MCF 10A (cell line): Measurements from ENCODE around the gene PXDC1. TPM values are rescaled to one million over a fixed set of nuclear protein-coding genes. Genes with fewer than 3 reads are reported as not detected.
A peak's percentile ranks its signal among the peaks of the same experiment; 100 is the strongest.
"Not testable (repeated sequence)": the region's sequence is repeated elsewhere in the genome, so short reads cannot be mapped to it uniquely, and the experiment has no call there.

Experiments
- BruUV-seq: library from RNA; stranded (reverse); fragments of 400-500 nt; replicated peaks from 2 replicates; lab custom pipeline; 2021; lab: Mats Ljungman, UMichigan
- CTCF ChIA-PET: fragments of 300-600 bp; sonication (Branson Sonifier 250); formaldehyde crosslinking; extraction: SDS; loops from one replicate; lab custom pipeline; 2021; ENCODE audit warnings: antibody characterized with exemption, inconsistent platforms; lab: Yijun Ruan, JAX
- POLR2A ChIA-PET: fragments of 300-600, 350-650 bp; sonication (Branson Sonifier 250); formaldehyde crosslinking; extraction: SDS; loops from one replicate; lab custom pipeline; 2020; ENCODE audit warnings: antibody characterized with exemption, inconsistent platforms; lab: Yijun Ruan, JAX
- DNase-seq: peaks from one replicate; pipeline ENCODE4 v3.0.0-alpha.2; 2018; ENCODE audit not compliant: unreplicated experiment
- H3K27ac Mint-ChIP-seq: one replicate; pipeline ENCODE4 v1.8.0; 2022; ENCODE audit warnings: mild to moderate bottlenecking, low read depth, mixed read lengths; ENCODE audit not compliant: unreplicated experiment
- H3K27me3 Mint-ChIP-seq: one replicate; pipeline ENCODE4 v1.8.0; 2022; ENCODE audit warnings: mixed read lengths; ENCODE audit not compliant: insufficient read depth, unreplicated experiment
- H3K36me3 Mint-ChIP-seq: one replicate; pipeline ENCODE4 v1.8.0; 2022; ENCODE audit warnings: mild to moderate bottlenecking, moderate library complexity, mixed read lengths; ENCODE audit not compliant: insufficient read depth, unreplicated experiment
- H3K4me1 Mint-ChIP-seq: one replicate; pipeline ENCODE4 v1.8.0; 2022; ENCODE audit warnings: mixed read lengths; ENCODE audit not compliant: insufficient read depth, unreplicated experiment
- H3K4me3 Mint-ChIP-seq: one replicate; pipeline ENCODE4 v1.8.0; 2022; ENCODE audit warnings: mild to moderate bottlenecking, moderate library complexity, mixed read lengths; ENCODE audit not compliant: unreplicated experiment
- H3K9me3 Mint-ChIP-seq: one replicate; pipeline ENCODE4 v1.8.0; 2022; ENCODE audit warnings: mixed read lengths; ENCODE audit not compliant: unreplicated experiment
- CTCF ChIP-seq: fragments of 200-600 bp; IDR thresholded peaks from one replicate; pipeline ENCODE4 v1.8.0; 2022; ENCODE audit warnings: antibody characterized with exemption, mild to moderate bottlenecking; ENCODE audit not compliant: unreplicated experiment
- intact Hi-C: fragments of 100-400 bp; cut with micrococcal nuclease; formaldehyde crosslinking; loops from 2 replicates; pipeline ENCODE4 v1.14.1; 2022
- total RNA-seq: library from RNA; stranded (reverse); gene quantifications from 2 replicates; pipeline ENCODE4 v1.2.3, GENCODE V29; 2022

The PXDC1 gene
- total RNA-seq, 1 experiment from 2014 or later, result 48.1 TPM

- no TSS peak for BruUV-seq
- ChIA-PET CTCF (interaction anchor here (0.9 kb wide), 1 partner anchor 161 kb away, joined by 3 read pairs; no protein-coding TSS in a partner anchor), POLR2A (interaction anchor here (1.5 kb wide), 2 partner anchors 15 to 22 kb away, joined by 5 to 7 read pairs; no protein-coding TSS in a partner anchor)
- H3K36me3 Mint-ChIP-seq, result no peaks in the 10 kb centered on the region
- no peak overlapping the region for H3K27ac Mint-ChIP-seq
- no peaks in the 10 kb centered on the region for H3K9me3 Mint-ChIP-seq
- H3K27me3 Mint-ChIP-seq, result no peaks in the 10 kb centered on the region
- intact Hi-C loops, result no loop called here
- no peak overlapping the region for H3K4me3 Mint-ChIP-seq
- no peak for DNase-seq
- peaks cover 22% of the 10 kb centered on the region for H3K4me1 Mint-ChIP-seq
- TF ChIP-seq CTCF, result no peak
Observed at GRCh38 chr6:3771407-3772011, 20.0 kb upstream of the PXDC1 start.

- POLR2A ChIA-PET, result interaction anchor here (0.7 to 1.9 kb wide), 4 partner anchors 16 to 508 kb away, joined by 3 to 6 read pairs (median 4); no protein-coding TSS in a partner anchor
- no peak for DNase-seq
- no peaks in the 10 kb centered on the region for H3K36me3 Mint-ChIP-seq
- TF ChIP-seq CTCF, result no peak
- peaks cover 34% of the 10 kb centered on the region for H3K4me1 Mint-ChIP-seq
- CTCF ChIA-PET, result no interaction called here
- H3K4me3 Mint-ChIP-seq, result no peak overlapping the region
- H3K27me3 Mint-ChIP-seq, result no peaks in the 10 kb centered on the region
- no peaks in the 10 kb centered on the region for H3K9me3 Mint-ChIP-seq
- BruUV-seq, result no TSS peak
- no peak overlapping the region for H3K27ac Mint-ChIP-seq
- intact Hi-C loops, result no loop called here
Observed at GRCh38 chr6:3770023-3770720, 18.7 kb upstream of the PXDC1 start.

GRCh38 chr6:3769610-3770009 lies 18.1 kb upstream of the PXDC1 start:
- ChIA-PET CTCF (no interaction called here), POLR2A (interaction anchor here (0.9 to 1.9 kb wide), 3 partner anchors 13 to 39 kb away, joined by 3 to 6 read pairs (median 3); no protein-coding TSS in a partner anchor)
- no TSS peak for BruUV-seq
- Mint-ChIP-seq H3K9me3 (no peaks in the 10 kb centered on the region), H3K27me3 (no peaks in the 10 kb centered on the region), H3K36me3 (no peaks in the 10 kb centered on the region), H3K4me3 (no peak overlapping the region), H3K27ac (no peak overlapping the region), H3K4me1 (peaks cover 34% of the 10 kb centered on the region)
- DNase-seq, result peak; percentile 76
- intact Hi-C loops, result loop anchor here (5.0 kb wide), 1 partner anchor 33 kb away; no protein-coding TSS in a partner anchor
- no peak for TF ChIP-seq CTCF

- Mint-ChIP-seq H3K4me3 (no peak overlapping the region), H3K4me1 (peaks cover 31% of the 10 kb centered on the region), H3K27ac (no peak overlapping the region), H3K36me3 (no peaks in the 10 kb centered on the region), H3K27me3 (no peaks in the 10 kb centered on the region), H3K9me3 (no peaks in the 10 kb centered on the region)
- no peak for TF ChIP-seq CTCF
- CTCF ChIA-PET, result no interaction called here
- POLR2A ChIA-PET, result interaction anchor here (1.7 kb wide), 1 partner anchor 13 kb away, joined by 6 read pairs; no protein-coding TSS in a partner anchor
- intact Hi-C loops, result loop anchor here (5.0 kb wide), 1 partner anchor 34 kb away; no protein-coding TSS in a partner anchor
- DNase-seq, result no peak
- BruUV-seq, result no TSS peak
Observed at GRCh38 chr6:3768502-3768901, 17.0 kb upstream of the PXDC1 start.

GRCh38 chr6:3767483-3767882 lies 16.0 kb upstream of the PXDC1 start:
- not testable (repeated sequence) for H3K4me3 Mint-ChIP-seq, H3K36me3 Mint-ChIP-seq, H3K27me3 Mint-ChIP-seq, BruUV-seq, H3K27ac Mint-ChIP-seq, H3K9me3 Mint-ChIP-seq
- POLR2A ChIA-PET, result interaction anchor here (1.0 to 2.2 kb wide), 7 partner anchors 12 to 369 kb away, joined by 3 to 10 read pairs (median 6); partner anchors contain the start of gene FAM50B
- CTCF ChIA-PET, result interaction anchor here (0.5 to 0.7 kb wide), 2 partner anchors 11 to 516 kb away, joined by 3 to 5 read pairs; no protein-coding TSS in a partner anchor
- DNase-seq, result peak; percentile 33
- intact Hi-C loops, result loop anchor here (5.0 kb wide), 1 partner anchor 35 kb away; no protein-coding TSS in a partner anchor
- peaks cover 29% of the 10 kb centered on the region for H3K4me1 Mint-ChIP-seq
